Lower lobe of right lung (tissue), 2 donors: ENCODE measurements around the gene RNF149. TPM values are rescaled to one million over a fixed set of nuclear protein-coding genes. Genes with fewer than 3 reads are reported as not detected.
A peak's percentile ranks its signal among the peaks of the same experiment; 100 is the strongest.

Experiments
- ATAC-seq, 2 donors: fragments of 200-7000 bp; cut with Tn5 transposase; one replicate each; pipeline ENCODE4 v1.9.1; 2020 to 2022; ENCODE audit warnings: mild to moderate bottlenecking in 2 of 2, moderate library complexity in 2 of 2
- DNase-seq: peaks from one replicate; pipeline ENCODE4 v3.0.0-alpha.2; 2020
- H3K27ac ChIP-seq: fragments of 200-600 bp; one replicate; pipeline ENCODE4 v1.8.0; 2022
- H3K27me3 ChIP-seq: fragments of 200-600 bp; one replicate; pipeline ENCODE4 v1.8.0; 2022; ENCODE audit warnings: low read depth
- H3K36me3 ChIP-seq: fragments of 200-600 bp; one replicate; pipeline ENCODE4 v1.8.0; 2022; ENCODE audit warnings: mild to moderate bottlenecking
- H3K4me1 ChIP-seq: fragments of 200-600 bp; one replicate; pipeline ENCODE4 v1.8.0; 2022
- H3K4me3 ChIP-seq: fragments of 200-600 bp; one replicate; pipeline ENCODE4 v1.8.0; 2022; ENCODE audit warnings: mild to moderate bottlenecking
- H3K9me3 ChIP-seq: fragments of 200-600 bp; one replicate; pipeline ENCODE4 v1.8.0; 2022
- CTCF ChIP-seq: fragments of 200-600 bp; IDR thresholded peaks from one replicate; pipeline ENCODE4 v1.8.0; 2022; ENCODE audit warnings: antibody characterized with exemption, mild to moderate bottlenecking
- intact Hi-C: fragments of 100-400 bp; cut with DNase I; formaldehyde crosslinking; loops from one replicate; pipeline ENCODE4 v1.11.0; 2022
- total RNA-seq: library from RNA; stranded (reverse); fragmentation: NEBNext Ultra II Directional; extraction: Animal tissue kit (Norgen Biotek cat#: 25700); gene quantifications from one replicate; pipeline ENCODE4 v1.2.1, GENCODE V29; 2021
- donor health status: DM: no; HTN: yes; CAD: no; lungs with severe emphysema.

The RNF149 gene
- total RNA-seq, 1 donor from 2014 or later, result 158 TPM

GRCh38 chr2:101293544-101293943 is 15.0 kb downstream of the RNF149 start:
- no peak overlapping the region for H3K27ac ChIP-seq
- no peaks in the 10 kb centered on the region for H3K27me3 ChIP-seq
- H3K36me3 ChIP-seq, result peaks cover 61% of the 10 kb centered on the region
- peaks cover 25% of the 10 kb centered on the region for H3K4me1 ChIP-seq
- intact Hi-C loops, result no loop called here
- ATAC-seq (no peak), DNase-seq (no peak)
- no peak for TF ChIP-seq CTCF
- H3K9me3 ChIP-seq, result no peaks in the 10 kb centered on the region
- no peak overlapping the region for H3K4me3 ChIP-seq

DNA sequence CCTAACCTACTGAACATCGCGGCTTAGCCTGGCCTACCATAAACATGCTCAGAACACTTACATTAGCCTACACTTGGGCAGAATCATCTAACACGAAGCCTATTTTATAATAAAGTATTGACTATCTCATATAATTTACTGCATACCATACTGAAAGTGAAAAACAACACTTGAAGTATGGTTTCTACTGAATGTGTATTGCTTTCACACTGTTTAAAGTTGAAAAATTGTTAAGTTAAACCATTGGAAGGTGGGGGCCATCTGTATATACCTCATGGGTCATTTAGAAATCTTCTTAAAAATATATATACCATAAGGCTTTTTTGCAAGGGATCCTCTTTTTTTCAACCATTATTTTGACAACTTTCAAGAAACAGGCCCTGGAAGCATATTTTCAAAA is 16.5 kb downstream of the RNF149 start:
- ATAC-seq (no peak), DNase-seq (no peak)
- Histone ChIP-seq H3K9me3 (no peaks in the 10 kb centered on the region), H3K27me3 (no peaks in the 10 kb centered on the region), H3K4me1 (peaks cover 21% of the 10 kb centered on the region), H3K4me3 (no peak overlapping the region), H3K27ac (no peak overlapping the region), H3K36me3 (peaks cover 76% of the 10 kb centered on the region)
- intact Hi-C loops, result no loop called here
- TF ChIP-seq CTCF, result no peak

- H3K27me3 ChIP-seq, result no peaks in the 10 kb centered on the region
- no peak for DNase-seq
- H3K9me3 ChIP-seq, result no peaks in the 10 kb centered on the region
- no peak for ATAC-seq
- H3K36me3 ChIP-seq, result peaks cover 89% of the 10 kb centered on the region
- H3K4me1 ChIP-seq, result peaks cover 11% of the 10 kb centered on the region
- no peak overlapping the region for H3K27ac ChIP-seq
- no peak overlapping the region for H3K4me3 ChIP-seq
- TF ChIP-seq CTCF, result no peak
- intact Hi-C loops, result no loop called here
Measured at GRCh38 chr2:101290711-101291110, 17.8 kb downstream of the RNF149 start.

DNA sequence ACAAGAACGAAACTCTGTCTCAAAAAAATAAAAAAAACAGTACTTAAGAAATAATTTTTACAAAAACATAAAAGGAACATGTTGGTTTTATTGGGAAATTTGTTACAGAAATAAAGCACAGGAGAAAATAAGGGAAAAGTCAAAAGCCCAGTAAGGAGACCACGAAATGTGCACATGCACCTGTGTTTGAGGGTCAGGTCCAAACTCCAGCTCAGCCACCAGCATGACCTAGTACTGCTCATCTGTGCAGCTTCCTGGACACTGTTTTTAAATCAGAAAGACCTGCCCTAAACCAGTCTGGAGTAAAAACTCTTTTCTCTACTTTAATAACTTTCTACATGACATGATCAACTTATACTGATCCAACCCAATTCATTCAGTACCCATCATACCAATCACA is 21.2 kb downstream of the RNF149 start:
- no peak for TF ChIP-seq CTCF
- ATAC-seq (no peak), DNase-seq (no peak)
- no peaks in the 10 kb centered on the region for H3K4me1 ChIP-seq
- intact Hi-C loops, result no loop called here
- H3K27ac ChIP-seq, result no peak overlapping the region
- no peaks in the 10 kb centered on the region for H3K27me3 ChIP-seq
- no peaks in the 10 kb centered on the region for H3K9me3 ChIP-seq
- H3K4me3 ChIP-seq, result no peak overlapping the region
- peaks cover 94% of the 10 kb centered on the region for H3K36me3 ChIP-seq

- no peaks in the 10 kb centered on the region for H3K27me3 ChIP-seq
- no peaks in the 10 kb centered on the region for H3K9me3 ChIP-seq
- no peak for ATAC-seq
- H3K4me1 ChIP-seq, result no peaks in the 10 kb centered on the region
- no peak for TF ChIP-seq CTCF
- intact Hi-C loops, result no loop called here
- no peak overlapping the region for H3K27ac ChIP-seq
- no peak for DNase-seq
- H3K36me3 ChIP-seq, result peaks cover 94% of the 10 kb centered on the region
- no peak overlapping the region for H3K4me3 ChIP-seq
Measured at GRCh38 chr2:101286684-101287083, 21.8 kb downstream of the RNF149 start.

DNA sequence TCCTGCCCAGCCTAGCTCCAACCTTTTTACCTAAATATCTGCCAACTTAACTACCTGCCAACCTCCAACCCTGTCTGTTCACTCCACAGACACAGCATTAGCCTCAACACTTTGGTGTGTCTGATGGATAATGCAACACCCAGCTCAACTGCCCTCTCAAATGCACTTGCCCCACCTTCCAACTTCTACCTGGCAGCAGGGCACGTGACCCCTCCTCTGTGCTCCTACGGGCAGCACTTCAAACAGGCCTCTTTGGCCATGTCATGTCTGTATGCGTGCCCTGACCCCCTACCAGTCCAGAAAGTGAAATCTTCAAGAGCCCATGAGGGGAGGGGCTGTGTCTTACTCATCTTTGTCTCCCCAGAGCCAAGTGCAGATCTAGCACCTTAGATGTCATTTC is 25.5 kb downstream of the RNF149 start:
- DNase-seq, result no peak
- H3K36me3 ChIP-seq, result peaks cover 100% of the 10 kb centered on the region
- H3K27me3 ChIP-seq, result no peaks in the 10 kb centered on the region
- ATAC-seq, result peak in 1 of 2 donors; percentile 25
- H3K4me3 ChIP-seq, result no peak overlapping the region
- H3K4me1 ChIP-seq, result peaks cover 12% of the 10 kb centered on the region
- TF ChIP-seq CTCF, result no peak
- no peak overlapping the region for H3K27ac ChIP-seq
- intact Hi-C loops, result no loop called here
- H3K9me3 ChIP-seq, result no peaks in the 10 kb centered on the region
